GM12874 (cell line): ENCODE measurements around the gene USP21.

Experiments
- CTCF ChIP-seq: IDR thresholded peaks from 2 replicates; pipeline ENCODE4 v1.5.1; 2011; ENCODE audit warnings: low read depth, mild to moderate bottlenecking, control low read depth, low read length, moderate library complexity; ENCODE audit not compliant: insufficient read depth

USP21 gene

GRCh38 chr1:161117759-161118581 lies 41.3 kb upstream of the USP21 start, which contains the start of the genes NIT1 and PFDN2:
Gene NIT1 (plus strand): TSS chr1:161118105. CDS start chr1:161118177, 72 bp downstream.
Gene PFDN2 (minus strand): TSS chr1:161118037. CDS start chr1:161118026, 11 bp downstream.
- TF ChIP-seq CTCF, result no peak

GRCh38 chr1:161119092-161119903 lies 40.0 kb upstream of the USP21 start:
- TF ChIP-seq CTCF, result peak; percentile 43

GRCh38 chr1:161121042-161121650 lies 38.2 kb upstream of the USP21 start:
- no peak for TF ChIP-seq CTCF

GRCh38 chr1:161121834-161122233 lies 37.5 kb upstream of the USP21 start:
- no peak for TF ChIP-seq CTCF

GRCh38 chr1:161122967-161123366 lies 36.3 kb upstream of the USP21 start:
- no peak for TF ChIP-seq CTCF

GRCh38 chr1:161127649-161128048 lies 31.7 kb upstream of the USP21 start:
- TF ChIP-seq CTCF, result no peak

GRCh38 chr1:161128591-161129420 lies 30.5 kb upstream of the USP21 start:
- no peak for TF ChIP-seq CTCF
